WTC11 (cell line): ENCODE results near the gene BPI. TPM values are rescaled to one million over a fixed set of nuclear protein-coding genes. Genes with fewer than 3 reads are reported as not detected.

Experiments used
- ATAC-seq: fragments of 200-7000 bp; cut with Tn5 transposase; 2 replicates; pipeline ENCODE4 v1.10.0; 2021; ENCODE audit warnings: mild to moderate bottlenecking, moderate library complexity
- CTCF ChIA-PET: fragments of 300-600 bp; sonication (Branson Sonifier 250); formaldehyde crosslinking; loops from one replicate; lab custom pipeline; 2021; ENCODE audit warnings: antibody characterized with exemption; lab: Charles Lee
- POLR2A ChIA-PET: fragments of 350-600 bp; sonication (Branson Sonifier 250); formaldehyde crosslinking; loops from one replicate; lab custom pipeline; 2021; ENCODE audit warnings: antibody characterized with exemption; lab: Charles Lee
- DNase-seq: peaks from one replicate; pipeline ENCODE4 v3.0.0; 2021; ENCODE audit warnings: low spot score
- H3K27ac Mint-ChIP-seq: 2 replicates; pipeline ENCODE4 v1.8.0; 2021; ENCODE audit warnings: mixed read lengths
- H3K27me3 Mint-ChIP-seq: 2 replicates; pipeline ENCODE4 v1.8.0; 2021; ENCODE audit warnings: low read depth, mild to moderate bottlenecking, moderate library complexity, mixed read lengths
- H3K36me3 Mint-ChIP-seq: 2 replicates; pipeline ENCODE4 v1.8.0; 2021; ENCODE audit warnings: mixed read lengths
- H3K4me1 Mint-ChIP-seq: 2 replicates; pipeline ENCODE4 v1.8.0; 2022; ENCODE audit warnings: mixed read lengths
- H3K4me3 Mint-ChIP-seq: 2 replicates; pipeline ENCODE4 v1.8.0; 2021; ENCODE audit warnings: mild to moderate bottlenecking, moderate library complexity, mixed read lengths
- H3K9me3 Mint-ChIP-seq: 2 replicates; pipeline ENCODE4 v1.8.0; 2021; ENCODE audit warnings: mixed read lengths
- ESRRA ChIP-seq: sonication (generic); formaldehyde crosslinking; IDR thresholded peaks from 2 replicates; pipeline ENCODE4 v1.8.1; 2022; ENCODE audit warnings: mild to moderate bottlenecking, missing genetic modification reagents, borderline replicate concordance
- GABPB1 ChIP-seq: sonication (generic); formaldehyde crosslinking; IDR thresholded peaks from 2 replicates; pipeline ENCODE4 v1.8.1; 2023; ENCODE audit warnings: mild to moderate bottlenecking, missing genetic modification reagents
- IRF2 ChIP-seq: sonication (generic); formaldehyde crosslinking; IDR thresholded peaks from 2 replicates; pipeline ENCODE4 v1.8.0; 2022; ENCODE audit warnings: low read depth, missing genetic modification reagents, borderline replicate concordance
- JAZF1 ChIP-seq: fragments of 250-450 bp; sonication (Bioruptor Pico); IDR thresholded peaks from 2 replicates; pipeline ENCODE4 v1.9.0; 2021; ENCODE audit warnings: moderate library complexity, mild to moderate bottlenecking, inconsistent platforms
- JUN ChIP-seq: sonication (generic); formaldehyde crosslinking; IDR thresholded peaks from 2 replicates; pipeline ENCODE4 v1.8.0; 2023; ENCODE audit warnings: mild to moderate bottlenecking, missing genetic modification reagents
- OVOL2 ChIP-seq: fragments of 250-450 bp; sonication (Bioruptor Pico); IDR thresholded peaks from 2 replicates; pipeline ENCODE4 v1.9.0; 2021; ENCODE audit warnings: mild to moderate bottlenecking, borderline replicate concordance
- RELA ChIP-seq: sonication (generic); formaldehyde crosslinking; IDR thresholded peaks from 2 replicates; pipeline ENCODE4 v1.8.1; 2022; ENCODE audit warnings: missing genetic modification reagents, mild to moderate bottlenecking, borderline replicate concordance
- TCF7 ChIP-seq: sonication (generic); formaldehyde crosslinking; IDR thresholded peaks from 2 replicates; pipeline ENCODE4 v1.8.0; 2022; ENCODE audit warnings: mild to moderate bottlenecking, low read depth, missing genetic modification reagents, moderate library complexity
- TP53 ChIP-seq: sonication (generic); formaldehyde crosslinking; IDR thresholded peaks from 2 replicates; pipeline ENCODE4 v1.8.1; 2023; ENCODE audit warnings: mild to moderate bottlenecking, missing genetic modification reagents
- ZBTB21 ChIP-seq: sonication (generic); formaldehyde crosslinking; IDR thresholded peaks from 2 replicates; pipeline ENCODE4 v1.8.1; 2023; ENCODE audit warnings: mild to moderate bottlenecking, missing genetic modification reagents, borderline replicate concordance
- ZNF138 ChIP-seq: sonication (generic); formaldehyde crosslinking; conservative IDR thresholded peaks from 2 replicates; pipeline ENCODE4 v1.8.1; 2022; ENCODE audit warnings: mild to moderate bottlenecking, moderate library complexity, missing genetic modification reagents
- total RNA-seq: library from RNA; stranded (reverse); gene quantifications from 3 replicates; pipeline ENCODE4 v1.2.3, GENCODE V29; 2021
- TF ChIP-seq, protein P1 (sequence below): fragments of 200-600 bp; IDR thresholded peaks from 2 replicates; pipeline ENCODE4 v1.8.0; 2022; ENCODE audit warnings: antibody characterized with exemption
- TF ChIP-seq, protein P2 (sequence below): fragments of 250-450 bp; sonication (Bioruptor Pico); IDR thresholded peaks from 2 replicates; pipeline ENCODE4 v2.1.2; 2022; ENCODE audit warnings: mild to moderate bottlenecking, moderate library complexity
- TF ChIP-seq, protein P3 (sequence below): sonication (generic); formaldehyde crosslinking; IDR thresholded peaks from 2 replicates; pipeline ENCODE4 v1.8.1; 2022; ENCODE audit warnings: mild to moderate bottlenecking, moderate library complexity, missing genetic modification reagents
- TF ChIP-seq, protein P4 (sequence below): sonication (generic); formaldehyde crosslinking; IDR thresholded peaks from 2 replicates; pipeline ENCODE4 v1.8.1; 2022; ENCODE audit warnings: mild to moderate bottlenecking, missing genetic modification reagents, moderate library complexity, borderline replicate concordance
- TF ChIP-seq, protein P5 (sequence below): sonication (generic); formaldehyde crosslinking; IDR thresholded peaks from 2 replicates; pipeline ENCODE4 v1.8.0; 2022; ENCODE audit warnings: mild to moderate bottlenecking, missing genetic modification reagents
- TF ChIP-seq, protein P6 (sequence below): sonication (generic); formaldehyde crosslinking; IDR thresholded peaks from 2 replicates; pipeline ENCODE4 v1.8.0; 2022; ENCODE audit warnings: mild to moderate bottlenecking, missing genetic modification reagents
- TF ChIP-seq, protein P7 (sequence below): sonication (generic); formaldehyde crosslinking; conservative IDR thresholded peaks from 2 replicates; pipeline ENCODE4 v1.8.1; 2023; ENCODE audit warnings: mild to moderate bottlenecking, low read depth, missing genetic modification reagents, moderate library complexity

Gene BPI
- total RNA-seq, 1 experiment from 2014 or later, result not detected

DNA sequence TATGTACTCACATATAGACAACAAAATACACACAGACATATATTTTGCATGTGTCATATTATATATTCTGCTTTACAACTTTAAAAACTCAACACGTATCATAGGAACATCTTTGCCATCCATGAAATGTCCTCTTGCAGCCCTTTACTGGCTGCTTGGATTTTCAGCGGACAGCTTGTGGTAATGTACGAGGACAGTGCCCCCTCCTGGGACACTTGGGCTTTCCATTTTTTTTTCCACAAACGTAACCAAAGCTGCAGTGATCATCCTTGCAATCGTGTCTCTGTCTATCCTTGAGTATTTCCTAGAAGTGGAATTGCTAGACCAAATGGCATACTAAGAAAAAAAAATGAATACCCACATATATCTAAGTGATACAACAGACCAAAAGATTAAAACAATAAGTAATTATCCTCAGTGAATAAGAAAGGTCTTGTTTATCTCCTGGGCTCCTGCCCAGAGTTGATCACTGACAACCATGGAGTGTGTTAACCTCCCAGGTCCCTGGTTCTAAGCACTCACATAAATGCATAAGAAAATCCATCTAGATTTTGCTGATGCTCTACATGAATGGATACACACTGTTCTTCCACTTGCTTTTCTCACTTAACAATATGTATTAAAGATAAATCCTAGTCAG, 18.1 kb downstream of the BPI start:
- H3K4me3 Mint-ChIP-seq, result no peak overlapping the region
- no peaks in the 10 kb centered on the region for H3K4me1 Mint-ChIP-seq
- TF ChIP-seq JAZF1 (CRISPR knock-in tag), result no peak
- TF ChIP-seq, protein P1, sequence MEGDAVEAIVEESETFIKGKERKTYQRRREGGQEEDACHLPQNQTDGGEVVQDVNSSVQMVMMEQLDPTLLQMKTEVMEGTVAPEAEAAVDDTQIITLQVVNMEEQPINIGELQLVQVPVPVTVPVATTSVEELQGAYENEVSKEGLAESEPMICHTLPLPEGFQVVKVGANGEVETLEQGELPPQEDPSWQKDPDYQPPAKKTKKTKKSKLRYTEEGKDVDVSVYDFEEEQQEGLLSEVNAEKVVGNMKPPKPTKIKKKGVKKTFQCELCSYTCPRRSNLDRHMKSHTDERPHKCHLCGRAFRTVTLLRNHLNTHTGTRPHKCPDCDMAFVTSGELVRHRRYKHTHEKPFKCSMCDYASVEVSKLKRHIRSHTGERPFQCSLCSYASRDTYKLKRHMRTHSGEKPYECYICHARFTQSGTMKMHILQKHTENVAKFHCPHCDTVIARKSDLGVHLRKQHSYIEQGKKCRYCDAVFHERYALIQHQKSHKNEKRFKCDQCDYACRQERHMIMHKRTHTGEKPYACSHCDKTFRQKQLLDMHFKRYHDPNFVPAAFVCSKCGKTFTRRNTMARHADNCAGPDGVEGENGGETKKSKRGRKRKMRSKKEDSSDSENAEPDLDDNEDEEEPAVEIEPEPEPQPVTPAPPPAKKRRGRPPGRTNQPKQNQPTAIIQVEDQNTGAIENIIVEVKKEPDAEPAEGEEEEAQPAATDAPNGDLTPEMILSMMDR, result peak; percentile 45
- H3K27me3 Mint-ChIP-seq, result peaks cover 2% of the 10 kb centered on the region; the same call in 1 of the 2 replicates
- H3K27ac Mint-ChIP-seq, result no peak overlapping the region
- no peaks in the 10 kb centered on the region for H3K36me3 Mint-ChIP-seq
- DNase-seq, result peak; percentile 35
- POLR2A ChIA-PET, result no interaction called here
- peak; percentile 62 for ATAC-seq
- H3K9me3 Mint-ChIP-seq, result peaks cover 5% of the 10 kb centered on the region; the same call in 1 of the 2 replicates
- CTCF ChIA-PET, result interaction anchor here (0.5 to 1.2 kb wide), 28 partner anchors 10 to 374 kb away, joined by 3 to 10 read pairs (median 4); partner anchors contain the start of gene RALGAPB

DNA sequence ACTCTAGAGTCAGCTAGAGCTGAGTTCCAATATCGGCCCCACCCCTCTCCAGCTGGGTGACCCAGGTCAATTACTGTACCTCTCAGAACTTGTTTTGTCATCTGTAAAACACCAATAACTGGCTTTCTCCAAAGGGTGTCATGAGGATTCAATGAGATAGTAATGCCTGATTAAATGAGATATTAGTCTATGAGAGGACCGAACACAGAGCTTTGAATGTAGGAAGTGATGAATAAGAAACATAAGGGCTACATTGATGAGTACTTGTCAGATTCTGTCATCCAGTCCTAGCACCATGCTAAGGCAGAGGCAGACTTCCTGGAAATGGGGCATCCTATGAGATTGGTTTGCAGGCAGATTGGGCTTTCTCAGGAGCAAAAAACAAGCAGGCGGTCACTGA, 20.2 kb downstream of the BPI start:
- ChIA-PET POLR2A (no interaction called here), CTCF (interaction anchor here (0.7 to 1.8 kb wide), 4 partner anchors 14 to 85 kb away, joined by 3 to 8 read pairs (median 4); no protein-coding TSS in a partner anchor)
- H3K27me3 Mint-ChIP-seq, result peaks cover 2% of the 10 kb centered on the region; the same call in 1 of the 2 replicates
- DNase-seq (no peak), ATAC-seq (no peak)
- H3K27ac Mint-ChIP-seq, result no peak overlapping the region
- peaks cover 5% of the 10 kb centered on the region; the same call in 1 of the 2 replicates for H3K9me3 Mint-ChIP-seq
- TF ChIP-seq OVOL2 (CRISPR knock-in tag) (no peak), TCF7 (no peak), JUN (CRISPR knock-in tag) (no peak), ZBTB21 (CRISPR knock-in tag) (no peak), IRF2 (no peak), RELA (CRISPR knock-in tag) (no peak), ESRRA (no peak), ZNF138 (CRISPR knock-in tag) (no peak), TP53 (CRISPR knock-in tag) (no peak), GABPB1 (no peak)
- TF ChIP-seq, protein P2, sequence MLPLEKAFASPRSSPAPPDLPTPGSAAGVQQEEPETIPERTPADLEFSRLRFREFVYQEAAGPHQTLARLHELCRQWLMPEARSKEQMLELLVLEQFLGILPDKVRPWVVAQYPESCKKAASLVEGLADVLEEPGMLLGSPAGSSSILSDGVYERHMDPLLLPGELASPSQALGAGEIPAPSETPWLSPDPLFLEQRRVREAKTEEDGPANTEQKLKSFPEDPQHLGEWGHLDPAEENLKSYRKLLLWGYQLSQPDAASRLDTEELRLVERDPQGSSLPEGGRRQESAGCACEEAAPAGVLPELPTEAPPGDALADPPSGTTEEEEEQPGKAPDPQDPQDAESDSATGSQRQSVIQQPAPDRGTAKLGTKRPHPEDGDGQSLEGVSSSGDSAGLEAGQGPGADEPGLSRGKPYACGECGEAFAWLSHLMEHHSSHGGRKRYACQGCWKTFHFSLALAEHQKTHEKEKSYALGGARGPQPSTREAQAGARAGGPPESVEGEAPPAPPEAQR (CRISPR knock-in tag), result no peak
- TF ChIP-seq, protein P3, sequence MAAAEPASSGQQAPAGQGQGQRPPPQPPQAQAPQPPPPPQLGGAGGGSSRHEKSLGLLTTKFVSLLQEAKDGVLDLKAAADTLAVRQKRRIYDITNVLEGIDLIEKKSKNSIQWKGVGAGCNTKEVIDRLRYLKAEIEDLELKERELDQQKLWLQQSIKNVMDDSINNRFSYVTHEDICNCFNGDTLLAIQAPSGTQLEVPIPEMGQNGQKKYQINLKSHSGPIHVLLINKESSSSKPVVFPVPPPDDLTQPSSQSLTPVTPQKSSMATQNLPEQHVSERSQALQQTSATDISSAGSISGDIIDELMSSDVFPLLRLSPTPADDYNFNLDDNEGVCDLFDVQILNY (CRISPR knock-in tag), result no peak
- TF ChIP-seq, protein P4, sequence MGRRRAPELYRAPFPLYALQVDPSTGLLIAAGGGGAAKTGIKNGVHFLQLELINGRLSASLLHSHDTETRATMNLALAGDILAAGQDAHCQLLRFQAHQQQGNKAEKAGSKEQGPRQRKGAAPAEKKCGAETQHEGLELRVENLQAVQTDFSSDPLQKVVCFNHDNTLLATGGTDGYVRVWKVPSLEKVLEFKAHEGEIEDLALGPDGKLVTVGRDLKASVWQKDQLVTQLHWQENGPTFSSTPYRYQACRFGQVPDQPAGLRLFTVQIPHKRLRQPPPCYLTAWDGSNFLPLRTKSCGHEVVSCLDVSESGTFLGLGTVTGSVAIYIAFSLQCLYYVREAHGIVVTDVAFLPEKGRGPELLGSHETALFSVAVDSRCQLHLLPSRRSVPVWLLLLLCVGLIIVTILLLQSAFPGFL, result no peak
- TF ChIP-seq, protein P5, sequence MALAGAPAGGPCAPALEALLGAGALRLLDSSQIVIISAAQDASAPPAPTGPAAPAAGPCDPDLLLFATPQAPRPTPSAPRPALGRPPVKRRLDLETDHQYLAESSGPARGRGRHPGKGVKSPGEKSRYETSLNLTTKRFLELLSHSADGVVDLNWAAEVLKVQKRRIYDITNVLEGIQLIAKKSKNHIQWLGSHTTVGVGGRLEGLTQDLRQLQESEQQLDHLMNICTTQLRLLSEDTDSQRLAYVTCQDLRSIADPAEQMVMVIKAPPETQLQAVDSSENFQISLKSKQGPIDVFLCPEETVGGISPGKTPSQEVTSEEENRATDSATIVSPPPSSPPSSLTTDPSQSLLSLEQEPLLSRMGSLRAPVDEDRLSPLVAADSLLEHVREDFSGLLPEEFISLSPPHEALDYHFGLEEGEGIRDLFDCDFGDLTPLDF (CRISPR knock-in tag), result no peak
- TF ChIP-seq, protein P6, sequence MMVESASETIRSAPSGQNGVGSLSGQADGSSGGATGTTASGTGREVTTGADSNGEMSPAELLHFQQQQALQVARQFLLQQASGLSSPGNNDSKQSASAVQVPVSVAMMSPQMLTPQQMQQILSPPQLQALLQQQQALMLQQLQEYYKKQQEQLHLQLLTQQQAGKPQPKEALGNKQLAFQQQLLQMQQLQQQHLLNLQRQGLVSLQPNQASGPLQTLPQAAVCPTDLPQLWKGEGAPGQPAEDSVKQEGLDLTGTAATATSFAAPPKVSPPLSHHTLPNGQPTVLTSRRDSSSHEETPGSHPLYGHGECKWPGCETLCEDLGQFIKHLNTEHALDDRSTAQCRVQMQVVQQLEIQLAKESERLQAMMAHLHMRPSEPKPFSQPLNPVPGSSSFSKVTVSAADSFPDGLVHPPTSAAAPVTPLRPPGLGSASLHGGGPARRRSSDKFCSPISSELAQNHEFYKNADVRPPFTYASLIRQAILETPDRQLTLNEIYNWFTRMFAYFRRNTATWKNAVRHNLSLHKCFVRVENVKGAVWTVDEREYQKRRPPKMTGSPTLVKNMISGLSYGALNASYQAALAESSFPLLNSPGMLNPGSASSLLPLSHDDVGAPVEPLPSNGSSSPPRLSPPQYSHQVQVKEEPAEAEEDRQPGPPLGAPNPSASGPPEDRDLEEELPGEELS (CRISPR knock-in tag), result no peak
- TF ChIP-seq, protein P7, sequence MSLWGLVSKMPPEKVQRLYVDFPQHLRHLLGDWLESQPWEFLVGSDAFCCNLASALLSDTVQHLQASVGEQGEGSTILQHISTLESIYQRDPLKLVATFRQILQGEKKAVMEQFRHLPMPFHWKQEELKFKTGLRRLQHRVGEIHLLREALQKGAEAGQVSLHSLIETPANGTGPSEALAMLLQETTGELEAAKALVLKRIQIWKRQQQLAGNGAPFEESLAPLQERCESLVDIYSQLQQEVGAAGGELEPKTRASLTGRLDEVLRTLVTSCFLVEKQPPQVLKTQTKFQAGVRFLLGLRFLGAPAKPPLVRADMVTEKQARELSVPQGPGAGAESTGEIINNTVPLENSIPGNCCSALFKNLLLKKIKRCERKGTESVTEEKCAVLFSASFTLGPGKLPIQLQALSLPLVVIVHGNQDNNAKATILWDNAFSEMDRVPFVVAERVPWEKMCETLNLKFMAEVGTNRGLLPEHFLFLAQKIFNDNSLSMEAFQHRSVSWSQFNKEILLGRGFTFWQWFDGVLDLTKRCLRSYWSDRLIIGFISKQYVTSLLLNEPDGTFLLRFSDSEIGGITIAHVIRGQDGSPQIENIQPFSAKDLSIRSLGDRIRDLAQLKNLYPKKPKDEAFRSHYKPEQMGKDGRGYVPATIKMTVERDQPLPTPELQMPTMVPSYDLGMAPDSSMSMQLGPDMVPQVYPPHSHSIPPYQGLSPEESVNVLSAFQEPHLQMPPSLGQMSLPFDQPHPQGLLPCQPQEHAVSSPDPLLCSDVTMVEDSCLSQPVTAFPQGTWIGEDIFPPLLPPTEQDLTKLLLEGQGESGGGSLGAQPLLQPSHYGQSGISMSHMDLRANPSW (CRISPR knock-in tag), result no peak
- TF ChIP-seq, all 79 proteins: peak for 0
- no peaks in the 10 kb centered on the region for H3K36me3 Mint-ChIP-seq
- no peaks in the 10 kb centered on the region for H3K4me1 Mint-ChIP-seq
- H3K4me3 Mint-ChIP-seq, result no peak overlapping the region
